Right lobe of liver (tissue), 4 donors: ENCODE results near the gene C4orf51.

Source experiments
- CTCF ChIP-seq, 4 donors: fragments of 200-600 bp in 3 of 4; fragments of 450-650 bp in 1 of 4; IDR thresholded peaks; one replicate each; pipeline versions ENCODE4 v1.5.1 to v1.8.0; 2016 to 2022; ENCODE audit warnings: antibody characterized with exemption in 4 of 4, mild to moderate bottlenecking in 2 of 4
- POLR2A ChIP-seq: fragments of 450-650 bp; IDR thresholded peaks from one replicate; pipeline ENCODE4 v1.6.1; 2017; ENCODE audit warnings: antibody characterized with exemption, mild to moderate bottlenecking
- donor health status: DM: no; HTN: no; CAD: no.
- donor health status: DM: no; HTN: no; CAD: no.
- donor health status: DM: no; HTN: yes; CAD: no.

- no peak for TF ChIP-seq POLR2A
- no peak for TF ChIP-seq CTCF (IDR thresholded peaks at IDR 0.05)
Observed at GRCh38 chr4:145656156-145656555, 23.8 kb upstream of the C4orf51 start.
